H1 (cell line): ENCODE data around the gene ZNF407. TPM values are rescaled to one million over a fixed set of nuclear protein-coding genes. Genes with fewer than 3 reads are reported as not detected.

ENCODE experiments used
- CTCF ChIA-PET: fragments of 300-600 bp; sonication (Branson Sonifier 250); formaldehyde crosslinking; loops from one replicate; lab custom pipeline; 2021; ENCODE audit not compliant: partially characterized antibody; lab: Charles Lee
- POLR2A ChIA-PET: fragments of 300-600 bp; sonication (Branson Sonifier 250); formaldehyde crosslinking; loops from one replicate; lab custom pipeline; 2021; ENCODE audit warnings: inconsistent platforms; ENCODE audit not compliant: partially characterized antibody; lab: Charles Lee
- DNase-seq, 2 experiments: peaks; one replicate each; pipeline versions ENCODE4 v3.0.0 to v3.0.0-alpha.2; 2010 to 2022; ENCODE audit warnings: low spot score in 2 of 2, low read depth in 1 of 2, mixed read lengths in 1 of 2
- FAIRE-seq: peaks from 2 replicates; lab custom pipeline; 2011; peaks lifted over from hg19 to GRCh38; lab: Jason Lieb, UNC
- H2AFZ ChIP-seq: 2 replicates; pipeline ENCODE4 v1.8.1; 2012; ENCODE audit warnings: low read length, inconsistent platforms
- H2AK5ac ChIP-seq: 2 replicates; pipeline ENCODE4 v1.6.1; 2013; ENCODE audit warnings: low read depth, low read length
- H2BK120ac ChIP-seq: replicated peaks from 2 replicates; pipeline ENCODE3; 2013; ENCODE audit warnings: low read depth, low read length, inconsistent platforms
- H2BK12ac ChIP-seq: 2 replicates; pipeline ENCODE4 v1.6.1; 2013; ENCODE audit warnings: low read depth, low read length
- H2BK15ac ChIP-seq: 2 replicates; pipeline ENCODE4 v1.6.1; 2013; ENCODE audit warnings: low read length
- H2BK20ac ChIP-seq: 2 replicates; pipeline ENCODE4 v1.6.1; 2013; ENCODE audit warnings: low read length
- H2BK5ac ChIP-seq: 2 replicates; pipeline ENCODE4 v1.6.1; 2013; ENCODE audit warnings: low read depth, low read length
- H3K14ac ChIP-seq: 2 replicates; pipeline ENCODE4 v1.6.1; 2013; ENCODE audit warnings: inconsistent platforms; ENCODE audit not compliant: insufficient read length
- H3K18ac ChIP-seq: 2 replicates; pipeline ENCODE4 v1.6.1; 2013; ENCODE audit warnings: low read length; ENCODE audit errors: extremely low read depth
- H3K23ac ChIP-seq: 2 replicates; pipeline ENCODE4 v1.6.1; 2013; ENCODE audit warnings: inconsistent platforms; ENCODE audit not compliant: insufficient read length
- H3K23me2 ChIP-seq: 2 replicates; pipeline ENCODE4 v1.6.1; 2013; ENCODE audit warnings: low read depth, low read length
- H3K27ac ChIP-seq: 2 replicates; pipeline ENCODE4 v1.6.1; 2011; ENCODE audit warnings: low read depth, low read length, inconsistent platforms
- H3K27me3 ChIP-seq, 4 experiments: replicated peaks in 1 of 4; 1 replicate in 1 of 4; 2 replicates in 3 of 4; pipeline versions ENCODE4 v1.6.1 to v1.8.1; 2011 to 2013; ENCODE audit warnings: low read length in 3 of 4, mild to moderate bottlenecking in 3 of 4, inconsistent platforms in 2 of 4, mixed read lengths in 2 of 4, moderate library complexity in 1 of 4; ENCODE audit not compliant: control insufficient read depth in 3 of 4, insufficient read depth in 3 of 4; ENCODE audit errors: extremely low read depth in 1 of 4
- H3K36me3 ChIP-seq, 4 experiments: 2 replicates each; pipeline versions ENCODE4 v1.6.1 to v1.8.1; 2011 to 2013; ENCODE audit warnings: mild to moderate bottlenecking in 4 of 4, low read length in 3 of 4, moderate library complexity in 2 of 4, control low read depth in 1 of 4, inconsistent platforms in 1 of 4; ENCODE audit not compliant: insufficient read depth in 4 of 4, control insufficient read depth in 2 of 4
- H3K4ac ChIP-seq: replicated peaks from 2 replicates; pipeline ENCODE3; 2013; ENCODE audit warnings: low read length, low read depth, mixed read lengths, inconsistent platforms; ENCODE audit not compliant: insufficient read length
- H3K4me1 ChIP-seq, 4 experiments: replicated peaks in 1 of 4; 1 replicate in 1 of 4; 2 replicates in 3 of 4; pipeline versions ENCODE4 v1.6.1 to v1.8.1; 2011 to 2013; ENCODE audit warnings: low read length in 3 of 4, inconsistent platforms in 2 of 4, mixed read lengths in 1 of 4; ENCODE audit not compliant: insufficient read depth in 4 of 4, control insufficient read depth in 3 of 4
- H3K4me2 ChIP-seq, 2 experiments: 2 replicates each; pipeline versions ENCODE4 v1.6.1 to v1.8.1; 2011 to 2013; ENCODE audit warnings: low read depth in 2 of 2, low read length in 2 of 2, control low read depth in 1 of 2, inconsistent platforms in 1 of 2, mild to moderate bottlenecking in 1 of 2; ENCODE audit not compliant: insufficient read depth in 1 of 2
- H3K4me3 ChIP-seq, 4 experiments: fragments of 200-600, 300-600 bp in 1 of 4; sonication (generic), shearing (Covaris generic), sonication (Bioruptor Twin) in 1 of 4; 2 replicates each; pipeline versions ENCODE4 v1.5.1 to v1.8.1; 2011 to 2016; ENCODE audit warnings: low read length in 4 of 4, low read depth in 3 of 4, control low read depth in 2 of 4, inconsistent platforms in 2 of 4, mild to moderate bottlenecking in 2 of 4, mixed read lengths in 1 of 4, moderate library complexity in 1 of 4; ENCODE audit not compliant: insufficient read depth in 2 of 4; ENCODE audit errors: extremely low read depth in 1 of 4
- H3K56ac ChIP-seq: replicated peaks from 2 replicates; pipeline ENCODE3; 2013; ENCODE audit warnings: low read depth, mild to moderate bottlenecking, mixed read lengths, low read length, inconsistent platforms; ENCODE audit not compliant: insufficient read length
- H3K79me1 ChIP-seq: 2 replicates; pipeline ENCODE4 v1.6.1; 2013; ENCODE audit warnings: low read depth, low read length, control low read depth
- H3K79me2 ChIP-seq, 2 experiments: 2 replicates each; pipeline versions ENCODE4 v1.6.1 to v1.8.1; 2012 to 2013; ENCODE audit warnings: low read length in 2 of 2, mild to moderate bottlenecking in 2 of 2, inconsistent platforms in 1 of 2; ENCODE audit not compliant: insufficient read depth in 2 of 2, control insufficient read depth in 1 of 2
- H3K9ac ChIP-seq, 4 experiments: replicated peaks in 1 of 4; 1 replicate in 1 of 4; 2 replicates in 3 of 4; pipeline versions ENCODE4 v1.6.1 to v1.8.1; 2011 to 2013; ENCODE audit warnings: low read depth in 3 of 4, low read length in 3 of 4, control low read depth in 2 of 4, mild to moderate bottlenecking in 2 of 4, moderate library complexity in 2 of 4, inconsistent platforms in 1 of 4; ENCODE audit errors: extremely low read depth in 1 of 4
- H3K9me3 ChIP-seq, 2 experiments: 2 replicates each; pipeline versions ENCODE4 v1.6.1 to v1.8.1; 2012 to 2013; ENCODE audit warnings: mild to moderate bottlenecking in 2 of 2, moderate library complexity in 2 of 2, control low read depth in 1 of 2, inconsistent platforms in 1 of 2, low read depth in 1 of 2, low read length in 1 of 2, mixed read lengths in 1 of 2; ENCODE audit not compliant: insufficient read depth in 2 of 2
- H4K20me1 ChIP-seq, 2 experiments: replicated peaks in 1 of 2; 2 replicates each; pipeline versions ENCODE3 to v1.8.1; 2011 to 2013; ENCODE audit warnings: inconsistent platforms in 2 of 2, low read length in 2 of 2, mild to moderate bottlenecking in 1 of 2; ENCODE audit not compliant: insufficient read depth in 2 of 2, control insufficient read depth in 1 of 2
- H4K5ac ChIP-seq: 2 replicates; pipeline ENCODE4 v1.6.1; 2013; ENCODE audit warnings: low read length, low read depth, mixed read lengths, inconsistent platforms; ENCODE audit not compliant: insufficient read length
- H4K8ac ChIP-seq: 2 replicates; pipeline ENCODE4 v1.8.0; 2013; ENCODE audit warnings: mild to moderate bottlenecking, moderate library complexity, low read length, inconsistent platforms; ENCODE audit not compliant: insufficient read depth; ENCODE audit errors: extremely low read depth
- H4K91ac ChIP-seq: replicated peaks from 2 replicates; pipeline ENCODE3; 2013; ENCODE audit warnings: low read length, mixed read lengths, inconsistent platforms; ENCODE audit not compliant: insufficient read length
- MAFK ChIP-seq: IDR thresholded peaks from 2 replicates; pipeline ENCODE4 v1.6.1; 2012; ENCODE audit warnings: low read depth, mild to moderate bottlenecking, improper control_type of control experiment, low read length
- WGBS, 2 experiments: shearing (Covaris generic) in 1 of 2; methylation state at CpG; one replicate each; pipeline versions ENCODE4 v1.1.6 to v1.1.7; 2013 to 2015; ENCODE audit warnings: low lambda C conversion rate in 2 of 2, mixed read lengths in 2 of 2, inconsistent platforms in 1 of 2, low coverage in 1 of 2, missing lambda C conversion rate in 1 of 2; ENCODE audit not compliant: insufficient replicate concordance in 2 of 2, insufficient coverage in 1 of 2, insufficient read length in 1 of 2; ENCODE audit errors: extremely low coverage in 1 of 2, missing lambda C conversion rate in 1 of 2; 5-methylcytosine and 5-hydroxymethylcytosine counted together
- polyA plus RNA-seq, 7 experiments: library from polyadenylated mRNA; depleted of rRNA in 3 of 7; stranded (reverse) in 5 of 7; unstranded in 2 of 7; fragments of >200 nt in 5 of 7; fragments of 200-250 nt in 2 of 7; gene quantifications; 1 replicate in 5 of 7; 2 replicates in 1 of 7; 4 replicates in 1 of 7; pipeline versions ENCODE4 v1.2.1 to v1.2.3, GENCODE V29; 2011 to 2013; ENCODE audit warnings: missing spikeins in 2 of 7, mixed read lengths in 2 of 7
- total RNA-seq: library from RNA; stranded (reverse); fragmentation: NEBNext Ultra II Directional; extraction: Animal tissue kit (Norgen Biotek cat#: 25700); gene quantifications from 2 replicates; pipeline ENCODE4 v1.2.1, GENCODE V29; 2021
- TF ChIP-seq, protein P1 (sequence below): IDR thresholded peaks from 2 replicates; pipeline ENCODE4 v1.6.1; 2012; ENCODE audit warnings: low read length, inconsistent platforms

The ZNF407 gene
- total and polyA plus RNA-seq, 2 of the 8 experiments (the other 6 are each of a cell fraction or from before 2014, with no cell fraction given), result 1.5 to 6.8 TPM

DNA sequence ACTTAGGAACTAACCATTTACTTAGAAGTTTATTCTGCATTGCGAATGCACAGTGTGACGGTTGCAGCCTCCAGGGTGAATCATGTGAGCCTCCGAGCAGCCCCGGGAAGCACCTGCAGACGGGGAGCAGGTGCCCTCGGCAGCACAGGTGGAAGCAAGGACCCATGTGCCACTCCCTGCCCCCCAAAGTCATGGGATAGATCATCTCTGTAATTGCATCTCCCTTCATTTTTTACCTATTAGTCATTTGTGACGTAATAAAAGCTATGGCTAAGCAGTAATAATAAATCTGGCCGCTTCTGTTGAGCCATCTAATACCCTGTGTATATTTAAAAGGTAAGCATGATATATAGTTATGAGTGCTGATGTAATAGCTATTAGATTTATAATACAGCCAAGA lies 514.1 kb downstream of the ZNF407 start:
- Histone ChIP-seq H3K9me3 (no peaks in the 10 kb centered on the region), H3K4me2 (no peak overlapping the region), H3K9ac (no peak overlapping the region), H4K20me1 (no peaks in the 10 kb centered on the region), H4K8ac (no peak overlapping the region), H3K27ac (no peak overlapping the region), H2AFZ (no peak overlapping the region), H3K23me2 (no peaks in the 10 kb centered on the region), H3K56ac (no peak overlapping the region), H2BK20ac (no peak overlapping the region), H3K23ac (no peak overlapping the region), H2BK120ac (no peak overlapping the region), H3K79me2 (no peaks in the 10 kb centered on the region), H3K79me1 (no peaks in the 10 kb centered on the region), H3K14ac (no peak overlapping the region), H3K27me3 (no peaks in the 10 kb centered on the region), H3K4me3 (no peak overlapping the region), H2BK15ac (no peak overlapping the region), H3K18ac (no peak overlapping the region), H4K5ac (no peak overlapping the region), H3K36me3 (no peaks in the 10 kb centered on the region), H2BK5ac (no peak overlapping the region), H3K4ac (no peak overlapping the region), H4K91ac (no peak overlapping the region), H2BK12ac (no peak overlapping the region), H2AK5ac (no peak overlapping the region), H3K4me1 (no peaks in the 10 kb centered on the region)
- WGBS, 2 experiments, result 91% methylated on average over 8 of the region's 8 CpGs; no CpG with 5 or more reads in 1 of the 2 experiments
- DNase-seq (peak in 1 of 2 experiments; percentile 29), FAIRE-seq (no peak)
- POLR2A ChIA-PET, result no interaction called here
- TF ChIP-seq, protein P1, sequence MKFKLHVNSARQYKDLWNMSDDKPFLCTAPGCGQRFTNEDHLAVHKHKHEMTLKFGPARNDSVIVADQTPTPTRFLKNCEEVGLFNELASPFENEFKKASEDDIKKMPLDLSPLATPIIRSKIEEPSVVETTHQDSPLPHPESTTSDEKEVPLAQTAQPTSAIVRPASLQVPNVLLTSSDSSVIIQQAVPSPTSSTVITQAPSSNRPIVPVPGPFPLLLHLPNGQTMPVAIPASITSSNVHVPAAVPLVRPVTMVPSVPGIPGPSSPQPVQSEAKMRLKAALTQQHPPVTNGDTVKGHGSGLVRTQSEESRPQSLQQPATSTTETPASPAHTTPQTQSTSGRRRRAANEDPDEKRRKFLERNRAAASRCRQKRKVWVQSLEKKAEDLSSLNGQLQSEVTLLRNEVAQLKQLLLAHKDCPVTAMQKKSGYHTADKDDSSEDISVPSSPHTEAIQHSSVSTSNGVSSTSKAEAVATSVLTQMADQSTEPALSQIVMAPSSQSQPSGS, result no peak
- TF ChIP-seq MAFK, result no peak
- CTCF ChIA-PET, result interaction anchor here (2.4 kb wide), 1 partner anchor 11 kb away, joined by 6 read pairs; no protein-coding TSS in a partner anchor
